ENCODE data around the gene CBX1. TPM values are rescaled to one million over a fixed set of nuclear protein-coding genes. Genes with fewer than 3 reads are reported as not detected.

The CBX1 gene
- total and polyA plus RNA-seq, 4 donors, result 17.6 to 43.2 (median 28.9) TPM

DNA sequence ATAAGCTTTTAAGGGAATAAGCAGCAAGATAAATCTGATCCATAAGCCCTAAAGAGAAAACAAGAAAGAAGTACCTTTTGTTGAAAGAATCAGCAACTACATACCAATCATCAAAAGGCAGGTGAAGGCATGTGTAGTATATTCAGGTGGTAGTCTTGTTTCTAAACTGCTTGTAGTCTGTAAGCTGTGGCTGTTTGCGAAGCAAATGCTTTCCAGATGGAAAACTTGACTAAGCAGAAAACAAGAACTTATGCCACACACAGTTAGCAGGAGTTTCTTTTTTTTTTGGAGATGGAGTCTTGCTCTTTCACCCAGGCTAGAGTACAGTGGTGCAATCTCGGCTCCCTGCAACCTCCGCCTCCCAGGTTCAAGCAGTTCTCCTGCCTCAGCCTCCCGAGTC lies 5.7 kb downstream of the CBX1 start:
- Histone ChIP-seq H3K4me3 (no peak overlapping the region), H3K27me3 (ENCODE audit: control insufficient read depth in 3 of 3, insufficient read depth in 3 of 3, low read length in 2 of 3) (no peaks in the 10 kb centered on the region), H3K4me1 (ENCODE audit: control insufficient read depth in 5 of 5, insufficient read depth in 5 of 5, low read length in 5 of 5) (peaks cover 0 to 7% (median 2%) of the 10 kb centered on the region in 5 donors), H3K27ac (ENCODE audit: low read depth in 1 of 2, low read length in 1 of 2) (no peak overlapping the region), H3K36me3 (ENCODE audit: control insufficient read depth in 4 of 4, insufficient read depth in 4 of 4, low read length in 4 of 4) (peaks cover 1 to 4% (median 2%) of the 10 kb centered on the region in 4 donors), H3K9me3 (ENCODE audit: control insufficient read depth in 4 of 4, insufficient read depth in 3 of 4, low read length in 3 of 4) (no peaks in the 10 kb centered on the region), H3K9ac (ENCODE audit: insufficient read depth in 1 of 2, low read length in 2 of 2) (no peak overlapping the region)
- WGBS, 2 donors, result 91 to 92% methylated on average over 4 of the region's 4 CpGs
- DNase-seq (no peak), ATAC-seq (ENCODE audit: insufficient read depth, low FRiP score) (no peak)
- TF ChIP-seq, protein P1, sequence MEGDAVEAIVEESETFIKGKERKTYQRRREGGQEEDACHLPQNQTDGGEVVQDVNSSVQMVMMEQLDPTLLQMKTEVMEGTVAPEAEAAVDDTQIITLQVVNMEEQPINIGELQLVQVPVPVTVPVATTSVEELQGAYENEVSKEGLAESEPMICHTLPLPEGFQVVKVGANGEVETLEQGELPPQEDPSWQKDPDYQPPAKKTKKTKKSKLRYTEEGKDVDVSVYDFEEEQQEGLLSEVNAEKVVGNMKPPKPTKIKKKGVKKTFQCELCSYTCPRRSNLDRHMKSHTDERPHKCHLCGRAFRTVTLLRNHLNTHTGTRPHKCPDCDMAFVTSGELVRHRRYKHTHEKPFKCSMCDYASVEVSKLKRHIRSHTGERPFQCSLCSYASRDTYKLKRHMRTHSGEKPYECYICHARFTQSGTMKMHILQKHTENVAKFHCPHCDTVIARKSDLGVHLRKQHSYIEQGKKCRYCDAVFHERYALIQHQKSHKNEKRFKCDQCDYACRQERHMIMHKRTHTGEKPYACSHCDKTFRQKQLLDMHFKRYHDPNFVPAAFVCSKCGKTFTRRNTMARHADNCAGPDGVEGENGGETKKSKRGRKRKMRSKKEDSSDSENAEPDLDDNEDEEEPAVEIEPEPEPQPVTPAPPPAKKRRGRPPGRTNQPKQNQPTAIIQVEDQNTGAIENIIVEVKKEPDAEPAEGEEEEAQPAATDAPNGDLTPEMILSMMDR (IDR thresholded peaks at IDR 0.05; ENCODE audit: control extremely low read depth, extremely low read depth), result no peak

DNA sequence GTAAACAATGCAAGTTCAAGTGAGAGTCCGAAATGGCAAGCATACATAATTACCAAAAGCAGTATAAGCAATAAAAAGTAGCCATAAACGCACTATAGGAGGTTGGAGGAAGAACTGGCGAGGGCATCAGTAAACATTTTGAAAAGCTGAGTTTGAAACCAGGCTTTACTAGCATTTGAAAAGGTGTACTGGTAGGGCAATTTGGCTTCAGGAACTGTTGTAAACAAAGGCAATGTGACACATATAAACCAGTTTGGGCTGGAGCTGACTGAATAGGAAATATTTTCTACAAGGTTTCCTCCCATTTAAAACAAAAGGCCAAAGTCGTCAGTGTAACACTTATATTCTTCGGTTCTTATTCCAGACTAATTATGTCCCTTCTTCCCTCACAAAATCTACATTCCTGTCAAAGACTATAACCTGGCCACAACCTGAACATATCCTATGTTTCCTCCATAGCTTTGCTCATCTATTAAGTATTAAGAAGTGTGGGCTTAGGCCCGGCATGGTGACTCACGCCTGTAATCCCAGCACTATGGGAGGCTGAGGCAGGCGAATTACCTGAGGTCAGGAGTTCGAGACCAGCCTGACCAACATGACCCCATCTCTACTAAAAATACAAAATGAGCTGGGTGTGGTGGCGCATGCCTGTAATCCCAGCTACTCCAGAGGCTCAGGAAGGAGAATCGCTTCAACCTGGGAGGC lies 7.8 kb downstream of the CBX1 start:
- Histone ChIP-seq H3K4me3 (no peak overlapping the region), H3K9ac (ENCODE audit: insufficient read depth in 1 of 2, low read length in 2 of 2) (no peak overlapping the region), H3K9me3 (ENCODE audit: control insufficient read depth in 4 of 4, insufficient read depth in 3 of 4, low read length in 3 of 4) (no peaks in the 10 kb centered on the region), H3K27me3 (ENCODE audit: control insufficient read depth in 3 of 3, insufficient read depth in 3 of 3, low read length in 2 of 3) (no peaks in the 10 kb centered on the region), H3K27ac (ENCODE audit: low read depth in 1 of 2, low read length in 1 of 2) (no peak overlapping the region), H3K4me1 (ENCODE audit: control insufficient read depth in 5 of 5, insufficient read depth in 5 of 5, low read length in 5 of 5) (no peaks in the 10 kb centered on the region), H3K36me3 (ENCODE audit: control insufficient read depth in 4 of 4, insufficient read depth in 4 of 4, low read length in 4 of 4) (peaks cover 1 to 4% (median 2%) of the 10 kb centered on the region in 4 donors)
- no peak for ATAC-seq (ENCODE audit: insufficient read depth, low FRiP score)
- WGBS, 2 donors, result 90 to 92% methylated on average over 11 of the region's 11 CpGs
- TF ChIP-seq, protein P1 (IDR thresholded peaks at IDR 0.05; ENCODE audit: control extremely low read depth, extremely low read depth), result no peak
- no peak for DNase-seq

DNA sequence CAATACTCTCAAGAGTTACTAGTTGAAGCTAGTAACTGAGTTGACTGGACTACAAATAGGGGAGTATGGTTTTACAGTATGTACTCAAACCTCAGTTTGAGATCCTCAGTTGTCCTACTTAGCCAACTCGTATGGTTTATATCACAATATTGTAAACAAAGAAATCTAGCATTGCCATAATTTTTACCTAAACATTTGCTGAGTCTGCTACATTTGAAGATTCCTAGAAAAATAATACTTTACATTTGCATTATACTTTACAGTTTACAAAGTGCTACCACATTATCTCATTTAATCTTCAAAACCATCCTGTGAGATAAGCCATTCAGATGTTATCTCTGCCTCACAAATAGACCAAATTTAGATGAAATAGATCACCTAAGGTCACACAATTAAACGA lies 16.3 kb downstream of the CBX1 start:
- Histone ChIP-seq H3K9ac (ENCODE audit: insufficient read depth in 1 of 2, low read length in 2 of 2) (peak overlapping the region in 1 of 2 donors; percentile 34), H3K27me3 (ENCODE audit: control insufficient read depth in 3 of 3, insufficient read depth in 3 of 3, low read length in 2 of 3) (no peaks in the 10 kb centered on the region), H3K4me3 (no peak overlapping the region), H3K9me3 (ENCODE audit: control insufficient read depth in 4 of 4, insufficient read depth in 3 of 4, low read length in 3 of 4) (no peaks in the 10 kb centered on the region), H3K4me1 (ENCODE audit: control insufficient read depth in 5 of 5, insufficient read depth in 5 of 5, low read length in 5 of 5) (peaks cover 0 to 18% (median 3%) of the 10 kb centered on the region in 5 donors), H3K27ac (ENCODE audit: low read depth in 1 of 2, low read length in 1 of 2) (no peak overlapping the region), H3K36me3 (ENCODE audit: control insufficient read depth in 4 of 4, insufficient read depth in 4 of 4, low read length in 4 of 4) (no peaks in the 10 kb centered on the region)
- 50 to 64% methylated on average over 2 of the region's 2 CpGs for WGBS, 2 donors
- ATAC-seq (ENCODE audit: insufficient read depth, low FRiP score), result no peak
- TF ChIP-seq, protein P1 (IDR thresholded peaks at IDR 0.05; ENCODE audit: control extremely low read depth, extremely low read depth), result no peak
- no peak for DNase-seq
